HG03139 (cell line): ENCODE measurements around the gene CNTNAP2.

ENCODE experiments used
- ATAC-seq: cut with Tn5 transposase; IDR thresholded peaks from one replicate; pipeline ENCODE4 v1.9.1; 2021; ENCODE audit not compliant: unreplicated experiment

Gene CNTNAP2

DNA sequence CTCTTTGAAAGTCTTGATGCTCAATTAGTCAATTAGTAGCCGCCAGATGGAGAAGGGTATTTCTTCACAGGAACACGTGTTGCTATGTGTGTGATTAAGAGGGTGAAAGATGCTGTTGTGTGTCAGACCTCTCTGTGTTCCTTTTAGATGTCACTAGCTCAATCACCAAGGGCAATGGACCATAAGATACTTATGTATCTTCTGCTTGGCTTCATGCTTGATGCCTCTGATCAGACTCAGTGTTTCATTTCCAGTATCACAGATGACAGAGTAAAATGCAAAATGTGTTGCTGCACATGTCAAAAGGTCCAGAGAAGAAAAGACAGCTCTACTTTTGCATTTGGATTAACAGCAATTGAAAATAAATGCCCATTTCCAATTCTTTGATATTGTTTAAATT, 865.9 kb downstream of the CNTNAP2 start:
- ATAC-seq, result no peak

DNA sequence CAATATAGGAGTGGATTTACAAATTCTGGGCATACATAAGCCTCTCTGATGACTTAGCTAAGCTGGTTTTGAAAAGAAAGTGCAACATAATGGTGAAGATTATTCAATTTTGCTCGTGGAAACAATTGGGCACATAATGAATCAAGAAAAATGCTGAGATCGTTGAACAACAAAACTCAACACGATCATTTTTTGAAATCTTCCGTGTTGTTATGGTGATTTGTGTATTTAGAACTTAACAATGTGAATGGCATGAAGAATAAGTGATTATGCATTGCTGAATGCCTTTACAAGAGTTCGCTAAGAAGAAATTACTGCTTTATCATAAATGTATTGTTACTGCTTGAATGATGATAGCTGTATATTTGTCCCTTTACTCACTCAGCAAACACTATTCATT, 875.0 kb downstream of the CNTNAP2 start:
- no peak for ATAC-seq

DNA sequence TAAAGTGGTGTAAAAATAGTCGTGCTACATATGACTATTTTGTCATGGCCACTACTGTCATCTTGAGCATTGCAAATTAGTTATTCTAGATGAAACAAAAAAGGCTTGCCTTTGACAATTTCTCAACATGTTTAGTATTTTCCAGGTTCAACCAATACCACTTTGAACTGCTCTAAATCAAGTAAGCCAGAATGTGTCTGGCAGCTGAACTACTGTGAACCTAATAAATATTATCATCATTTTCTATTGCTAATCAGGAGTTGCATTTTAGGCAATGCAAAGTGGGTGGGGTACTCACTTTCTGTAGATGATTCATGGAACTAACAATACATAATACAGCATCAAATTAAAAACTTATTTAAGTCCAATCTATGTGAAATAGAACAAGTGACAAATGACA, 877.2 kb downstream of the CNTNAP2 start:
- no peak for ATAC-seq

DNA sequence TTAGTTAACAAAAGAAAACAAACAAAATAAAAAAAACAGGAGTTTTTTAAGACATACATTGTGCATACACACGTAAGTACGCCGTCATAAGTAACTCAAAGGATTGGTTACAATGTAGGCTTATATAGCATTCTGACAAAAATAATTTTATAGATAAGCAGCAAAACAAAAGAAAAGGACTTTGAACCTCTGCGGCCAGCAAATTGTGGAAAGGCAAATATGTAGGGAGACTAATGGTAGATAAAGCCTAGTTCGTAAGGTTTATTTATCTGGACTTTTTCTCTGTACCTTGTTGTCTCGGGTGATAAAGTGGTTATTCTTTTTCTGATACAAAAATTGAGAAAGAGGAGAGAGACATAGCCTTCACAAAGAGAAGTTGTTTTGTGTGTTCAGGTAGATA, 891.9 kb downstream of the CNTNAP2 start:
- no peak for ATAC-seq

DNA sequence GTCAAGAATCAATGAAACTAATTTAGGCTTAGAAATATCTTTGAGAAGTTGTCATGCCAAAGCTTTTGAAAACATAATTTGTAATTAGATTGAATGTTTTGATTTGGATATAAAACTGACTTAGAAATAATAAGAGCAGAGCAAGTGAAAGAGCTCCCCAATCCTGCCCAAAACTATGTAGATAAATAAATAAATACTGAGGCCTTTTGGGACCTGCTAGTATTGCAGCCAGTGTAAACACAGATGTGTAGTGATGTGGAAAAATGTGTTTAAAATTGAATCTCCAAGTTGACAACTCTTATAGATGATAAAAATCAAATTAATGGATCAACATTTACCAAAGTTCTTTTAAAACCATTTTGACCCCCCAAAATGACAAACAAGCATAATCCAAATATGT, 896.1 kb downstream of the CNTNAP2 start:
- ATAC-seq, result no peak

DNA sequence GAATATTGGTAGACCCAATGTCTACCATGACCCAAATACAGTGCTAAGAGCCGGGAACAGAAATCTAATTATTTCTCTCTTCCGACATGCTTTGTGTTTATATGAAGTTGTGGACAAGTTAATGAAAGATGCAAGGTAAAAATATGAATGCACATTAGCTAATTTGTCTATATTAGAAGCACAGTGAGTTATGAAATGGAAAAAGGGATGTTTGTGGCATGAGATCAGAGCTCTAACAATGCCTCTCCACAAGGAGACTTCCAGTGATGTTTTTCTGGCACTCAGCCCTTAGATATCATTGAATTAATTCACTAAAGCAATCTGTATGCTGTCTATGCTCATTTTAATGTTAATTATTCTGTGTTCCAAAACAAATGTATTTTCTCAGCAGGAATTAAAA, 897.2 kb downstream of the CNTNAP2 start:
- ATAC-seq, result no peak

DNA sequence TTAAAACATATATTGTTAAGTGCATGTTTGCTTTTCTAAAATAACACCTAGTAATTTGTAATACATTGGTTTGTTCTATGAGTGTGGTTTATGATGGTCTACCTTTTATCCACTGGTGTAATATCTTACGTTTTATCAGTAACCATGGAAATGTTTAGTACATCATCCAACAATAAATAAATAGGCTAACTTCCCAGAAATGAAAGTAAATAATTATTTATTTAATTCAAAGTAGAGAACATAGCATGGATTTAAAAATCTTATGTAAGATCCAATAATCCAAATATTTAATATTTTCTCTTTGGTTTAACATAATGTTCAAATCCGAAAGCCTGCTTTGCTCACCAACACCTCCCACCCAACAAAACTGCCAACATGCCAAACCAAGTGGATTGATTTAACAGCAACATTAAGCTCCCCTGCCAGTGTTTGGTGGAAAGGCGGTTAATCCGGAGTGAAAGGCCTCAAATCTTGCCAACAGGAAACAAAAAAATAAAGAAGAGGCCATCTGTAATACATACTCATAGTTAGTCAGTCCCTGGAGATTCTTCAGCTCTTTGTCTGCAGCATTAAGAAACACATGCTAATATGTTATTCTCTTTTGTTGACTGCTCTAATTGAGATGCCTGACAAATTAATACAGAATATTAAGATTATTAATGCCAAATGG, 897.8 kb downstream of the CNTNAP2 start:
- ATAC-seq, result no peak

DNA sequence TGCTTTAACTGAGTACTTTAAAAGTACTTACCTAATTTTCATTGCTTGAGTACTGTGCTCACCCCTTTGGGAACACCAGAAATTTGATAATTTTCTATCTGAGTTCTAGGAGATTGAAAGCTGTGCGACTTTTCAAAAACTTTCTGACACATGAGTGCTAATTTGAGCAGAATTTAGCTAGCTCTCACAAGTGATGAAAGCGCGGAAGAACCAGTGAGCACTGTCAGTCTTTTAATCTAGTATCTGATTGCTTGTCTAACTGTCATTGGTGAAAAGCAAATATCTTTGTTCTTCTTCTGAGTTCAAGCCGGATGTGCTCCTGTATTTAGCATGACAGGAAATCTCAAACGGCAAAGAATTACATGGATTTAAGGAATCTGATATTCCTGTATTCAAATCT, 899.4 kb downstream of the CNTNAP2 start:
- ATAC-seq, result no peak

DNA sequence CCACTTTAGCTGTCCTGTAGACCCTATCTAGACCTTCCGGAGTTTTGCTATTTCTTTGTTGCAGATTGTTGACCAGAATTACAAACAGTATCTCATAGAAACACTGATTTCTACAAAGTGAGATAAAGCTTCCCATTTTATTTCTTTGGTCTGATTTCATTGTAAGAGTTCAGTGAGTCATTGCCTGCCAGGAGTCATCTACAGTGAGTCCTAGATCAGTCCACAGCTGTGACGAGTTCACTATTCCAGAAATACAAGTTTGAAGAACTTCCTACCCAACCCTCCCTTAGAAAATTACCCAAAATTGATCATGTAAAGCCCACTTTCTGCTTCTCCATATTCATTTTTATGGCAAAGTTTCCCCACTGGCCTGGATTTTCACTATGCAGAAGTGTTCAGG, 905.5 kb downstream of the CNTNAP2 start:
- ATAC-seq, result no peak

DNA sequence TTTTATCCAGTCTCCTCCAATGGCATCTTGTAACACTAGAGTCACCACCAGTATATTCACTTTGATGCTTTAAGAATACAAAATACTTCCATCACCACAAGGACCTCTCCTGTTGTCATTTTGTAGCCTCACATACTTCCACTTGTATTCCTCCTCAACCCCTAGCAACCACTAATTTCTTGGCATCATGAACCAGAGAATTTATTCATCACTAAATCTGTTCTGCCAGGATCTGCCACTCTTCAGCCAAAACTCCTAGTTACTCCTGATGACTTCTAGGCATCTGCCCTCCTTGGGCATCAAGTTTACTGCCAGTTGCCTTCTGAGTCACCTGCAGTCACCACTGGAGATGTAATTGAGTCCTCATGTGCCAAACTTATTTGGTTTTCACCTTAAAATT, 906.8 kb downstream of the CNTNAP2 start:
- no peak for ATAC-seq

DNA sequence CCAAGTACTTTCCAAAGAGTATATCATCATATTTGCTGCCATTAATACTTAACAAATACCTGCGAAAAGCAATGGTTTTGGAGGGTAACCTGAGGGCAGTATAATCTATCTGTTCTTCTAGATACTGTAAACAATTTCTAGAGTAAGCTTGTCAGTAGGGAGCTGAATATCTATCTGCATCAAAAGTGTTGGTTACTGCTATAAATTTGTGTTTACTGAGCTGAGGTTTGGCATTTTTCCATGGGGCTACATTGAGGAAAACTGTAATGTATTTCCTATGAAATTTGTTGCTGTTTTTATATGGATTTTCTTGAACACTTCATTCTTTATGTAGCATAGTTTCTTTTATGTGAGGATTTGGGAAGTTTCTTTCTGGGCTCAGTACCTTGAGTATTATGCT, 913.4 kb downstream of the CNTNAP2 start:
- ATAC-seq, result no peak

DNA sequence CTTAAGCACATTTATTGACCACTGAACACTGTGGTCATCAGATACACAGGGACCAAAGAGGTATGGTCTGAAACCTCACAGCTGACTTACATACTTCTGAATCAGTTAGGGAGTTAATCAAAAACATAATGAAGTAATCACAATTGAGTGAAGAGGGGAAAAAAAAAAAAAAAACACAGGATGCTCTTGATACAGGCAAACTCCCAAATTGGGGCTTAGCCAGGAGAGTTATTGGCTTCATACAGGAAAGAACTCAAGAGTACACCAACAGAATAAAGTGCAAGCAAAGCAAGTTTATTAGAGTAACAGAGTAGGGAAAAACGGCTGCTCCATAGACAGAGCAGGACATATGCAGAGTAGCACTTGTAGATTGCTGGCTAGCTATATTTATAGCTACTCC, 917.0 kb downstream of the CNTNAP2 start:
- ATAC-seq, result no peak

DNA sequence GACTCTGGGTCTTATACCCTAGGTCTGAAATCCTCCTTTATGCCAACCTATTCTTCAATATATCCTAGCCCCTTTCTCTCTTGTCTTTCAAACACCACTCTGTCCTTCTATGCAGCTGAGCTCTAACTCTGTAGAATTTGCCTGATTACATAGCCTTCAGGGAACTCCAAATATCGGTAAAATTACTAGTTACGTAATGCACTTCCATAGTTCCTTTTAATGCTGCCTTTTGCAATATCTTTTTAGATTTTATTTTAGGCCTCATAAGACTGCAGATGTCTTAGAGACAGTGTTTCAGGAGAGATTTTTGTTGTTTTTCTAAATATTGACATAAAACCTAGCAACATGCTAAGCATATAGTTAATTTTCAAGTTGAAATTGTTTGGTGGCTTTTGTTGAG, 924.8 kb downstream of the CNTNAP2 start:
- ATAC-seq, result no peak

DNA sequence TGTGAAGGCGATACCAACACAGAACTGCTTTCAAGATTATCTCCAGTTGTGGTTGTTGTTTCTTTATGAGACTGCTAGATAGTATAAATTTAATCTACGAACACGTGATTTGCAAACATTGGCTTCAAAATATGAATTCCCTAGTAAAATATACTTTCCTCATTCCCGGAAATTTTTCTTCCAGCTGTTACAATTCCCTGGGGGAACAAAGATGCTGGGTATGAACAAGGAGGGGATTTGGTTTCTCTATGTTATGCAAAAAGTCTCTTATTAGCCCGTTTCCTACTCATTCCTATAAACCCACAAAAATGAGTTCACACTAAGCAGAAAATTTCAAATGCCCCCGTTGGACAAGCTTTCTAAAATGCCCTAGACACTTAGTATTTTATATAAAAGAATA, 928.3 kb downstream of the CNTNAP2 start:
- ATAC-seq, result no peak

DNA sequence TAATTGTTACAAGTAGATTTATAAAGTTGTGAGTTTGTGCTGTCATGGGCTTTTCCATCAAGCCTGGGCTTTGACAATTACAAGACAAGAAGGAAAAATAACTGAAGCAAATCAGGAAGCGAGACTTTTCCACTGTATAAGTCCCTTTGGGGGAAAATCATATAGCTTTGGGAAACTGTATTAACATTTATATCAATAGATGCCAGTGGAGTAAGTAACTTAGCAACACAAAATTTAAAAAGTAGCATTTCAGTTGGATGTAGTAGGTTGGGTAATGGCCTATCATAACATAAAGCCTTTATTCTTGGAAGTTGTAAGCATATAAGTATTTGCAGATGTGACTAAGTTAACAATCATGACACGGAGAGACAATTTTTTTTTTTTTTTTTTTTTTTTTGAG, 931.1 kb downstream of the CNTNAP2 start:
- ATAC-seq, result no peak

DNA sequence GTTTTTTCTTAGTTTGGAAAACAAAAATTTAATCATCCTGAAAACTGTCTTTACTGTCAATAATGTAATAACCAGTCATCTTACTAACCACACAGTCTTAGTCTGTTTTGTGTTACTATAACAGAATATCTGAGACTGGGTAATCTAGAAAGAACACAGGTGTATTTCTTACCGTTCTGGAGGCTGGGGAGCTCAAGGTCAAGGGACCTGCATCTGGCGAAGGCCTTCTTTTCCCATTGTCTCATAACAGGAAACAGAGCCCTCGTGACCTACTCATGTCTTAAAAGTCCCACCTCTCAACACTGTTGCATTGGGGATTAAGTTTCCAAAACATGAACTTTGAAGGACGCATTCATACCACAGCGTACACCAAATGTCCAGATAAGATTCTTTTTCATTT, 932.3 kb downstream of the CNTNAP2 start:
- ATAC-seq, result no peak

DNA sequence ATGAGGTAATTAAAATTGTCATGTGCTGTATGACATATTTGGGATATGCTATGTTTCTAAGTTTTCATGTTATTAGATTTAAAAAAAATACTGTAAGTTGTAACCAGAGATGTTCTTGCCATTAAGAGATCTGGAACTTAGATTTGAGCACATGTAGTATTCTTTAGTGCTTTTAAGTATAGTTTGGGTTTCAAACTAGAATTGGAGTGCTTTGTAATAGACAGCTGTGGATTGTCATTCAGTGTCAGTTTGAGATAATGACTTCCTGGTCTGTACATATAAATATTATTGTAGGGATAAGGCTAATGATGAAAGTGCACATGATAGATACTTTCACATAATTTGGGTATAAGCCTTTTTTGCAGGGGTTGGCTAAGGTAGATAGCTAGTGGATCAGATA, 936.2 kb downstream of the CNTNAP2 start:
- ATAC-seq, result no peak

DNA sequence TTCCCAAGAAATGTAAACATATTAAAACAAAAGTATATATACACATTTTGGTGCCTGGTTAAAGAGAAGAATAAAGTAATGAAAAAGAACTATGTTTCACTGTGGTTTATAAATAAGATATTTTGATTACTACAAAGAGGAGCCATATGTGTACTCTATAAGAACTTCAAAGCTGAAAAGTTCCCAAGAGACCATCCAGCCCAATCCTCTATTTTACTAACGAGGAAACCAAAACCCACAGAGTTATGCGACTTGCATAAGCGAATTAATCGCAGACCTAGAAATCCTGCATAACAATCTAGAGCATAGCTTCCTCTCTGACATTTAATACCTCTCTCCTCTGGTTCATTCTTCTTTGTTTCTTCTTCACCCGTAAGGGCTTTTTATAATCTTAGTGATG, 937.1 kb downstream of the CNTNAP2 start:
- no peak for ATAC-seq

DNA sequence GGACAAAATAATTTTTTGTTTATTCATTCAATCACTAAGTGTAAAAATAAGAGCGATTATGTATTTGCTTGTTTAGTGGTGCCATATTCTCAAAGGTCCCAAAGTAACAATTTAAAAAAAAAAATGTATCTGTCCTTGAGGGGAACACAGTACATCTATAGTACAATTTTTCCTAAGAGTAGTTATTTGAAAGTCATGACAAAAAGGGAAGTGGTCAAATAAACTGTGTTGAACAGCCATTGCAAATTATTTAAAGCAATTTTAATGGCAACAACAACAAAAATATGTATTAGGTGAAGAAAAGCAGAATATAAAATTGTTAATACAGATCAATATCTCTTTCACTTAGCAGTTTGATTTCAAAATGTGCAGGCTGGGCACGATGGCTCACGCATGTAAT, 943.5 kb downstream of the CNTNAP2 start:
- no peak for ATAC-seq

DNA sequence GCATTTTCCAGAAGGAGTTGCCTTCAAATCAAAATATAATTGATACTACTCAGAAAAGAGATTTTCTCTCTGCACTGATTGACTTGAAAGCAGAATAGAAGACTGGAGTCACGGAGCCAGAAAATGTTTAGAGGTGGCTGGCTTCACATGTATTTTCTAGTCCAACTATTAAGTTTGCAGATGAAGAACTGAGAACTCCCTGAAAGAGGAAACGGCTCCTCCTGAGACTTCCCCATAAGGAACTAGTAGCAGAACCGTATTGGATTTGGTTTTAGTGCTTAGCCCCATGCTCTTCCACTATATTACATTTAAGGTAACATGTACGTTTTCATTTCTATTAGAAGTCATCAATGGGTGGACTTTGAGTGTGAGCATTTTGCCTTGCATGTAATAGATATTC, 946.3 kb downstream of the CNTNAP2 start:
- ATAC-seq, result no peak

DNA sequence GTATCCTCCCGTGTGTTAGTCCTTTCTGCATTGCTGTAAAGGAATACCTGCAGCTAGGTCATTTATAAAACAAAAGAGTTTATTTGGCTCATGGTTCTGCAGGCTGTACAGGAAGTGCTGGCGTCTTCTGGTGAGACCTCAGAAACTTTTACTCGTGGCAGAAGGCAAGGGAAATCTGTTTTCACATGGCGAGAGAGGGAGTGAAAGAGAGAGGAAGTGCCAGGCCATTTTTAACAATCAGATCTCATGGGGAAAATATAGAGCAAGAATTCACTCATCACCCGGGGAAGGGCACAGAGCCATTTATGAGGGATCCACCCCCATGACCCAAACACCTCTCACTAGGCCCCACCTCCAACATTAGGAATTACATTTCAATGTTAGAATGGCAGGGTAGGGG, 952.2 kb downstream of the CNTNAP2 start:
- ATAC-seq, result no peak

DNA sequence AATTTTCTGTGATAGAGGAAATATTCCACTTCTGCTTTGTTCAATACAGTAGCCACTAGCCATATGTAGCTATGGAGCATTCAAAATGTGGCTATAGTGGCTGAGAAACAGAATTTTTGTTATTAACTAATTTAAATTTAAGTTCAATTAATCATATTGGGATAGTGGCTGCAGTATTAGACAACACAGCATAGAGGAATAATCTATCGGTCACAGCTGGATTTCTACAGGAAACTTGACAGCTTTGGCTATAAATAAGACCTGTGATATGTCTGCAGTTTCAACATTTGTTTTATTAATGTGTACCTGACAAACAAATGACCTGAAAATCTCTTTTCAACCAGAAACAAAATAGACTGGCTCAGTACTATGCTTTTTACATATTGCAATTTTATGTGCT, 953.2 kb downstream of the CNTNAP2 start:
- no peak for ATAC-seq

DNA sequence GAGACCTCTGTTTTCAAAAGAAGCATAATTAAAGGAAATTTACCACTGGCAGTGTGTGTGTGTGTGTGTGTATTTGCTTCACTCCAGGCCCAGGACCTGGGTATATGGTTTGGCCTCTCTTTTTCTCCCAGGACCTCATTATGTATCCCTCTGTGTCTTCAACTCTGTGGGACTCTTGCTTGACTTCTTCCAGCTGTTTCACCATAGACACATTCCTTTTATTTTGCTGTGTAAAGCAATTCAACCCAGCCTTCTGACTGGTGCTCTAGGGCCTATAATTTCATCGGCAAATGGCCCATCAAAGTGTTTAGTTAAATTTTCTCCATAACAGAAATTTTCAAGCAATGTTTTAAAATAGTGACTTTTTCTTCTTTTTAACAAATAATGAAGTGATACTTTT, 954.3 kb downstream of the CNTNAP2 start:
- no peak for ATAC-seq

DNA sequence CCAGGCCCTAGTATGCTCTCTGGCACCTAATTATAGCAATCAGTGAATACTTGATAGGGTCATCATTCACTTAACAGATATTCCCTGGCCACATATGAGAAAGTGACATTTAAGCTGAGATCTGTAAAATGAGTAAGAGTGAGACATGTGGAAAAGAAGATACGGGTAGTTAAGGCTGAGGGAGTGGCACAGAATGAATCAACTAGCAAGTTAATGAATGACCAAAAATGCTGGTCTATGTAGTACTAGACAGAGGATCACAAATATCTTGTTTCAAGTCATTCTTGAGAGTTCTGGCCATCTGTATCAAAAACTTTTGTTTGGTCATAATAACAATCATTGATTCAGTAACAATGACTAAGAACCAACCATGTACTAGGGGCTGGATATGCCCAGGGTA, 954.9 kb downstream of the CNTNAP2 start:
- ATAC-seq, result no peak
